Measurements from ENCODE around the gene IMPDH1. TPM values are rescaled to one million over a fixed set of nuclear protein-coding genes. Genes with fewer than 3 reads are reported as not detected.

The IMPDH1 gene
- total and polyA plus RNA-seq, 2 donors (not counting 1 experiment from before 2014, with no cell fraction given): 54.9 to 90.6 TPM

- Histone ChIP-seq H3K79me2 (ENCODE audit: control insufficient read depth, insufficient read depth, low read length) (no peaks in the 10 kb centered on the region), H4K20me1 (ENCODE audit: control insufficient read depth, insufficient read depth, low read length, poor library complexity, severe bottlenecking) (no peaks in the 10 kb centered on the region), H2AFZ (ENCODE audit: insufficient read depth, low read depth, low read length, poor library complexity, severe bottlenecking) (no peak overlapping the region), H3K4me3 (ENCODE audit: control extremely low read depth in 1 of 5, extremely low read depth in 1 of 5, insufficient read depth in 1 of 5, low read depth in 2 of 5, low read length in 4 of 5) (no peak overlapping the region), H3K27me3 (replicated peaks in 1 of 4; ENCODE audit: control extremely low read depth in 1 of 4, control insufficient read depth in 3 of 4, insufficient read depth in 4 of 4, low read length in 3 of 4) (peaks cover 0 to 11% (median 3%) of the 10 kb centered on the region in 4 experiments), H3K4me1 (ENCODE audit: control insufficient read depth in 2 of 2, insufficient read depth in 2 of 2, low read length in 2 of 2) (peaks cover 0 to 7% of the 10 kb centered on the region in 2 donors), H3K27ac (ENCODE audit: low read length in 2 of 2) (no peak overlapping the region), H3K9ac (ENCODE audit: low read length) (no peak overlapping the region), H3K36me3 (replicated peaks in 1 of 2; ENCODE audit: control extremely low read depth in 1 of 2, control insufficient read depth in 1 of 2, extremely low read depth in 1 of 2, insufficient read depth in 2 of 2, low read length in 1 of 2) (peaks cover 0 to 20% of the 10 kb centered on the region in 2 experiments), H3K9me3 (ENCODE audit: control extremely low read depth in 1 of 3, control insufficient read depth in 2 of 3, insufficient read depth in 1 of 3, low read length in 2 of 3) (no peaks in the 10 kb centered on the region), H3K4me2 (replicated peaks; ENCODE audit: low read depth, low read length, poor library complexity, severe bottlenecking) (no peak overlapping the region)
- no peak for ATAC-seq (ENCODE audit: low read depth)
- intact Hi-C loops (cut with micrococcal nuclease): no loop called here
- Mint-ChIP-seq H3K27me3 (no peaks in the 10 kb centered on the region), H3K4me1 (peaks cover 6% of the 10 kb centered on the region), H3K4me3 (no peak overlapping the region), H3K9me3 (ENCODE audit: insufficient read depth) (no peaks in the 10 kb centered on the region), H3K27ac (no peak overlapping the region)
- CTCF ChIA-PET: interaction anchor here (1.2 to 2.6 kb wide), 6 partner anchors 8 to 70 kb away, joined by 3 to 9 read pairs (median 5); no protein-coding TSS in a partner anchor
- no peak for DNase-seq
- no peak for TF ChIP-seq EZH2 (IDR thresholded peaks at IDR 0.05; ENCODE audit: borderline replicate concordance, insufficient read depth, low read depth, low read length, poor library complexity, severe bottlenecking)
- TF ChIP-seq CTCF (IDR thresholded peaks at IDR 0.05): no peak
- 48% methylated on average over 3 of the region's 3 CpGs for WGBS (ENCODE audit: insufficient coverage)
- POLR2A ChIA-PET: interaction anchor here (0.6 kb wide), 1 partner anchor 681 kb away, joined by 3 read pairs; no protein-coding TSS in a partner anchor
These were observed 18.8 kb downstream of the IMPDH1 start for GRCh38 chr7:128390871-128391565.

Data from B cell (primary cell).